AG08396 (cell line): ENCODE results near the gene CFC1B.
"Not testable (repeated sequence)": the region's sequence is repeated elsewhere in the genome, so short reads cannot be mapped to it uniquely, and the experiment has no call there.

Experiments used
- DNase-seq: peaks from one replicate; pipeline ENCODE4 v3.0.0; 2012; ENCODE audit warnings: low spot score, mixed read lengths

Gene CFC1B

GRCh38 chr2:130520992-130521391 lies at the start of gene CFC1B:
Gene CFC1B, plus strand, starts transcription at chr2:130521222. Its CDS starts 263 bp downstream, at chr2:130521485.
- not testable (repeated sequence) for DNase-seq

DNA sequence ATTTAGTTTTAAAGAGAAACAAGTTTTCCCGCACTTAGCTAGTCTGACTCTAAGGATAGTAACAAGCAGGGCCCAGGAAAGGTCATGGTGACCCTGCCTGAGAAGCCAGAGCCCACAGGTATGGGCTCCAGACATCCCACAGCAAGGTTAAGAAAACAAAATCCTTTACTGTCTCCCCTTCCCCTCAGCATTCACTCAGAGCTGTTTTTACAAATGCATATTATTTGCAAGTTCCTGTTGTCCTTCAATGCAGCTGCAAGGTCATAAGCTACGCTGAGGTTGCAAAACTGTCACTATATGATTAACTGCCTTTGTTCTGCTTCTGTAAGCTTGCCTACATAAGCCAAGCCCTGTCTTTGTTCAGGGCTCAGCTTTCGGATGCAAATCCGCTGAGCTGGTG lies 29.9 kb upstream of the CFC1B start:
- DNase-seq = not testable (repeated sequence)

- not testable (repeated sequence) for DNase-seq
These were observed 11.8 kb upstream of the CFC1B start, which contains the start of gene POTEI for GRCh38 chr2:130509228-130509627. Gene POTEI, minus strand, starts transcription at chr2:130509328. Its CDS starts 93 bp downstream, at chr2:130509235.

DNA sequence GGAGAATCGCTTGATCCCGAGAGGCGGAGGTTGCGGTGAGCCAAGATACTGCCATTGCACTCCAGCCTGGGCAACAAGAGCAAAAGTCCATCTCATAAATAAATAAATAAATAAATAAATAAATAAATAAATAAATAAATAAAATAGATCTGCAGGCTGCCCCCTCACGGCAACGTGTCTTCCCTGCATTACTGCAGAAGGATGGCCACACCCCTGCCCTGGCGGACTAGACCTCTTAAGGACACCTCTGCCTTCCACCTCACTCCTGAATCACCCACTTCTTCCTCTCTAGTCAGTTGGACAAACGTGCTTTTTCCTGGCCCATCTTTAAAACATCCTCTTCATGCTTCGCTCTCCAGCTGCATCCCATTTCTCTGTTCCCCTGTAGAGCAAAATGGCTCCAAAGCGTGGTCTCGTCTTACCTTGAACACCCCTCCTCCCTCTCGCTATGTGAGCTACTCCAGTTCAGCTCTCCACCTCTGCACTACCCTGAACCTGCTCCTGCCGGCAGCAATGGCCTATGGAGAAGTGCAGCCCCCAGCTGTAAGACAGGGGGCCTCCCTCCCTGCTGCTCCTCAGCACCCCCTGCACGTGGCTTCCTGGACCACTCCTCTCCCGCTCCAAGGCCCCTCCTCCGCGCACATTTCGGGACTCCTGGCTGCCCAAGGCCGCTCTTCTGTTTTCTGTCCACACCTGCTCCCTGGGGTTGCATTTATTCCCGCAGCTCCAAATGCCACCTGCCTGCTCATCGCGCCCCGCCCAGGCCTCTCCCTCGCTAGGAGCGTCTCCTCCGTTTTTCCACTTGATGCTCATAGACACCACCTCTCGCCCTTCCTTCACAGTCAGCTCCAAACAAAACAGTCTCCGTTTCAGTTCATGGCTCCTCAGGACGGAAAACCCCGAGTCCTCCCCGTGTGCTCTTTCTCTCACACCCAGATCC lies 9.9 kb upstream of the CFC1B start:
- not testable (repeated sequence) for DNase-seq

DNA sequence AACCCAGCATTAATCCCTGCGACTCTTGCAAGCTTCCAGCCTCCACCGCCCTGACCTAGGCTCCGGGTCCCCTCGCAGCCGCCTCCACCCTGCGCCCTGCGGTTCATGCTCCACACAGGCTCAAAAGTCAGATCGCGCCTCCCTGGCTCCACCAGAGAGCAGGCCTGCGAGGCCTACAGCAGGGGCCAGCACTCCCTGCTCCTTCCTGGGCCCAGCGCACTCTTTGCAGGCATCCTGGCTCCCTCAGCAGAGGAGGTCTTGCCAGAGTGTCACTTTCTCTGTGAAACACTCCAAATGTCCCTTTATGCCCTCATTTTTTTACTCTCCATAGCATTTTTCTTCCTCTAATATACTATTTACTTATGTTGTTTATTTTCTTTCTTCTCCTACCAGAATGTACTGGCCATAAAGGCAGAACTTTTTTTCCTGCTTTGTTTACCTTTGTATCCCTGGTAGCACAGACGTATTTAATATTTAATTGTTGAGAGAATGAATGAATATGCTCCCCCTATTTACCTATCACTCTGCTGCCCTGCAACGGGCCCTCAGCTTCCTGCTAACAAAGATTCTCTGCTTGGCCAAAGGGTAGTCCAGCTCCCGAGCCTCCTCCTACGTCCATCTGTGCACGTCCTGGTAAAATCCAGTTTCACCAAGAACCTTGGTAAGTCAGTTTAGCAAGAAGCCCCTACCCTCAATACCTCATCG lies 9.1 kb upstream of the CFC1B start:
- DNase-seq = not testable (repeated sequence)

DNA sequence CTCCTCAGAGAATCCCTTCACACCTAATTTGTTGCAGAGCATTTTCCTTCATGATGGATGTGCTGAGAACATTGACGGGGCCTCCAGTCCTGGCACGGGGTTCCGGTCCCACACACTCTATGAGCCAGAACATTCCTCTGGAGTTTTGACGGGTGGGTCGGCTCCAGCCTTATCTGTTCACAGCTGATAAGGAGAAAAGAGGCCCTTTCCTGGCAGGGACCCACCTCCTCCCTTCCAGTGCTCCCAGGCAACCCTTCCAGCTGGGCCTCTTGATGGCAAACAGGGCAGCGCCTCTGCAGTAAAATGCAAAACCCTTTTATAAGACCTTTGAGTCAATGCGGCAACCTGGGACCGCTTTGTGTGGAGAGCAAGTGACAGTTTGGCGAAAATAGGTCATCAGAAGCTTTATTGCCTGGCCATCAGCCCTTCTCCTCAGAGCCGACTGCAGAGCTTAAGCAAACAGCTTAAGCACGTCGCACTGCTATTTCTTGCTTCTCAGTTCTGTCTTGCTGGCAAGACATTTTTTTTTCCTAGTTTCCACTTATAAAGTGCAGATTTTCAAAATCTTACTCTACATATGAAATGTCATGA lies 2.4 kb upstream of the CFC1B start:
- not testable (repeated sequence) for DNase-seq

- not testable (repeated sequence) for DNase-seq
These were observed 1.4 kb downstream of the CFC1B start for GRCh38 chr2:130522390-130522789.

DNA sequence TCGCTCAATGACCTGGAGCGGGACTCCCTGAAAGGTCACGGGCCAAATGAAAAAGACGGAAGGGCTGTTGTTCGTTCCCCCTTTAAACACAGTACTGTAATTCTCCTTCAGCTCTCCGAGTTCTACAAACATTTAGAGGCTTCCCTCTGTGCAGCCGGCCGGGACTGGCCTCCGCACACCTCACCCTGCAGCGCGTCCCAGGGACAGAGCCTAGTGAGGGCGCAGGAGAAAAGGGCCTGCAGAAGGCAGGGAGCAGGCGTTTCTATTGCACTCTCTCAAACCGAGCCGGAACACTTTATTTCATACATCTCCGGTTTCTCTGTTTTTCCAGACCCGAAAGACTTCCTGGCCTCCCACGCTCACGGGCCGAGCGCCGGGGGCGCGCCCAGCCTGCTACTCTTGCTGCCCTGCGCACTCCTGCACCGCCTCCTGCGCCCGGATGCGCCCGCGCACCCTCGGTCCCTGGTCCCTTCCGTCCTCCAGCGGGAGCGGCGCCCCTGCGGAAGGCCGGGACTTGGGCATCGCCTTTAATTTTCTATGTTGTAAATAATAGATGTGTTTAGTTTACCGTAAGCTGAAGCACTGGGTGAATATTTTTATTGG lies 6.4 kb downstream of the CFC1B start:
- not testable (repeated sequence) for DNase-seq

GRCh38 chr2:130529545-130529944 lies 8.5 kb downstream of the CFC1B start:
- not testable (repeated sequence) for DNase-seq

DNA sequence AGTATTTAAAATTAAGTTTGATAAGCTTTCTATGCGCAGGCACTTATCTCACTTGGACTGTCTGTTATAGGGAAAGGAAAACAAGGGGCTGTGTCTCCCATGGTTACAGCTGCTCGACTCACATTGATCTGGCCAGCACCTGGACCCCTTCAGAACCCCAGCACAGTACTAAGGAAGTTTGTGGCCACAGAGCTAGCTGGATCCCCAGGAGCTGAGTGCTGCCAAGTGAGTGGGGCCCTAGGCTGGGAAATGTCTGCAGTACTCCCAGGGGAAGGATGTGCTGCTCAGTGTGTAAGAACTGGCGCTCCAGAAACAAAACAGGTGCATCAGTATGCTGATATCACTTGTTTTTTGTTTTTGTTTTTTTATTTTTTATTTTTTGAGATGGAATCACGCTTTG lies 9.2 kb downstream of the CFC1B start:
- DNase-seq = not testable (repeated sequence)

DNA sequence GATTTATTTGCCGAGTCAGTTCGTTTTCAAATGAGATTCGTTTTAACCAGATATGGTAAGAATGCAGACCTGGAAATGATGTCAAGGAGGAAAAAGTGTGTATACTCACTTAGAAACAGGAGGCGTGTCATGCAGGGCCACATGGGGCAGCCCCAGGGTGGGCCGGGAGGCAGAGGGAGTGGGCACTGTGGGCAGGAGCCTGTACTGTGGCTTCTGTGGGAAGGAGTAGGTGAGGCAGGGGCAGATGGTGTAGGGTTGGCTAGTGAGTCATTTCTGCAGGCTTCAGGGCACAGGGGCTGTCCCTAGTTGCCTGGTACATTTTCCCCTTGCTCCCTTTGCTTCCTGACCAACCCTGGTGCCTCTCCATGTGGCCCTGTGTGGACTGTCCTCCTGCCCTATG lies 10.2 kb downstream of the CFC1B start:
- DNase-seq = not testable (repeated sequence)

DNA sequence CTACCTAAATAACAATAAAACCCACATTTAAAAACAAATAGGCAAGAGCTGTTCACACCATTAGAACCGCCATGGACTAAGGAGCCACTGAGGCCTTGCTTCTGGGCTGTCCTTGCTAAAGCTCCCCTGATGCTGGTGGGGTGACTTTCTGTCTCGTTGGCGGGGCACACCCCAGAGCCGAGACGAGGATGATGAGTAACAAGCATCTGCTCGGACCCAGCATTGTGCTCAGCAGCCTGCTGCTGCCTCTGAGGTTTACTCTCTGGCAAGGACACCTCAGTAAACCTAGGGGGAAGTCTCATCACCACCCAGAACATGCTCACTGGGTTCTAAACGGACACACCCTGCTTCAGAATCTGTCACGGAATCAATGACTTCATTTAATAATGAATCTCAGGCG lies 10.7 kb downstream of the CFC1B start:
- DNase-seq = not testable (repeated sequence)

- not testable (repeated sequence) for DNase-seq
These were observed 15.6 kb downstream of the CFC1B start for GRCh38 chr2:130536654-130537053.

DNA sequence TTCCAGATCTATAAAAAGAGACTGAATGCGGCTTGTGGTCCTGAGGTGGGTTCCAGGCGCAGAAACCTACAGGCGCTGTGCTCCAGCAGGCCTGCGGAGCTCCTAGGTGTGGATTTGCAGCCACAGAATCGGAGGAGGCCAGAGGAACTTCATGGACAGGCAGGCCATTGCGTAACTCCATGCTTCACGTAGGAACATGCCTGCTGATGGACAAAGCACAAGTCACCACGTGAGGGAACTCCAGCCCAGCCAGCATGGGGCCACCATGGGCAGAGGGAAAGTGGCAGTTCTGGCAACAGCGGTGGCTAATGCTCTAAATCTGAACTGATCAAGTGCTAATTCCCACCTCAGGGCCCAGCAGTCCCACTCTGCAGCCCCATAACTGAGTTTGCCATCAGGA lies 17.2 kb downstream of the CFC1B start:
- not testable (repeated sequence) for DNase-seq

DNA sequence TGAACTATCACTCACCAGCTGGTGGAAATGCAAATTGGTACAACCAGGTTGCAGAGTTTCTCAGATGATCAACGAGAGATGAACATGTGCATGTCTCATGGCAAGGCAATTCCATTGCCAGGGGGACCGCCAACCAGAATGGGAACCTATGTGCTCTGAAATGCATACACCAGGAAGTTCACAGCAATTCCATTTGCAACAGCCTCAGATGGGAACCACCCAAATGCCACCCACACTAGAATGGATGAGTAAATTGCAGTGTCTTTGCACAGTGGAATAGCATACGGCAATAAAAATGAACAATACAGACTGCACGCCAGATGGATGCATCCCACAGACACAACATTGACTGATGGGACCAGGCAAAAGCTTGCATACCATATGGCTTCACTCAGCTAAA lies 21.8 kb downstream of the CFC1B start:
- not testable (repeated sequence) for DNase-seq

GRCh38 chr2:130543785-130544528 lies 22.9 kb downstream of the CFC1B start:
- DNase-seq = not testable (repeated sequence)

GRCh38 chr2:130544978-130545377 lies 24.0 kb downstream of the CFC1B start:
- not testable (repeated sequence) for DNase-seq

GRCh38 chr2:130548418-130548817 lies 27.4 kb downstream of the CFC1B start:
- DNase-seq = not testable (repeated sequence)

GRCh38 chr2:130549475-130549874 lies 28.5 kb downstream of the CFC1B start:
- not testable (repeated sequence) for DNase-seq

GRCh38 chr2:130554178-130554577 lies 33.2 kb downstream of the CFC1B start:
- DNase-seq = not testable (repeated sequence)

DNA sequence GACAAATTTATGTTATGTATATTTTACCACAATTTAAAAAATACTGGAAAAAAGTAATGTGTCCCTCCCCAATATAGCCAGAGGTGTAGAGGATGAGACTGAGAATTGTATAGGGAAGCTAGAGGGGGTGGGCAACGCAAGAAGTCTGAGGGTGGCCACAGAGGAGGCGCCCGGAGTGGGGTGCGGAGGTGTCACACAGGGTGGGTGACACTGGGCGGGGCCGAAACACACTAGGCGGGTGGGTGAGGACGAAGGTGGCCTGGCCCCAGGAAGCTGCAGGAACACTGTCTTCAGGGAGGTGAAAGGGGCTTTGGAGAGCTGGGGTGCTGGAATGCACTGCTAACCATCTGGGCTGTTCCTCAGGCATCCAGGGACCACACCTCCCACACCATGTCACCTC lies 35.4 kb downstream of the CFC1B start:
- not testable (repeated sequence) for DNase-seq
